BJ (cell line): ENCODE results near the gene MAP7. TPM values are rescaled to one million over a fixed set of nuclear protein-coding genes. Genes with fewer than 3 reads are reported as not detected.
"Not testable (repeated sequence)": the region's sequence is repeated elsewhere in the genome, so short reads cannot be mapped to it uniquely, and the experiment has no call there.

ENCODE experiments used
- CTCF ChIA-PET: fragments of 350-600 bp; formaldehyde crosslinking; extraction: SDS; loops from one replicate; lab custom pipeline; 2021; ENCODE audit warnings: antibody characterized with exemption, inconsistent platforms; lab: Yijun Ruan, JAX
- POLR2A ChIA-PET: fragments of 300-600 bp; sonication (Branson Sonifier 250); formaldehyde crosslinking; extraction: SDS; loops from one replicate; lab custom pipeline; 2021; ENCODE audit warnings: antibody characterized with exemption; lab: Charles Lee
- DNase-seq: peaks from one replicate; pipeline ENCODE4 v3.0.0-alpha.2; 2011; ENCODE audit warnings: low read depth
- H3K27me3 ChIP-seq: 2 replicates; pipeline ENCODE4 v1.6.0; 2011; ENCODE audit warnings: low read length; ENCODE audit not compliant: control insufficient read depth, insufficient read depth
- H3K36me3 ChIP-seq: 2 replicates; pipeline ENCODE4 v1.5.1; 2011; ENCODE audit warnings: low read length; ENCODE audit not compliant: control insufficient read depth, insufficient read depth
- H3K4me3 ChIP-seq: 2 replicates; pipeline ENCODE4 v1.5.1; 2011; ENCODE audit warnings: low read depth, mild to moderate bottlenecking, control low read depth, low read length
- CTCF ChIP-seq: IDR thresholded peaks from 2 replicates; pipeline ENCODE4 v1.5.1; 2011; ENCODE audit warnings: low read depth, mild to moderate bottlenecking, control low read depth, inconsistent platforms, low read length, moderate library complexity; ENCODE audit not compliant: insufficient read depth
- polyA plus RNA-seq: library from polyadenylated mRNA; depleted of rRNA; stranded (reverse); fragments of >200 nt; gene quantifications from 2 replicates; pipeline ENCODE4 v1.2.3, GENCODE V29; 2011

MAP7 gene
- polyA plus RNA-seq, 1 experiment: 0.45 TPM

GRCh38 chr6:136586295-136586694, 36.1 kb upstream of the MAP7 start:
- Histone ChIP-seq H3K4me3 (no peak overlapping the region), H3K27me3 (no peaks in the 10 kb centered on the region), H3K36me3 (no peaks in the 10 kb centered on the region)
- TF ChIP-seq CTCF: no peak
- ChIA-PET POLR2A (no interaction called here), CTCF (interaction anchor here (1.2 to 4.2 kb wide), 3 partner anchors 58 to 206 kb away, joined by 3 to 26 read pairs (median 17); partner anchors contain the start of gene MAP3K5)
- DNase-seq: no peak

DNA sequence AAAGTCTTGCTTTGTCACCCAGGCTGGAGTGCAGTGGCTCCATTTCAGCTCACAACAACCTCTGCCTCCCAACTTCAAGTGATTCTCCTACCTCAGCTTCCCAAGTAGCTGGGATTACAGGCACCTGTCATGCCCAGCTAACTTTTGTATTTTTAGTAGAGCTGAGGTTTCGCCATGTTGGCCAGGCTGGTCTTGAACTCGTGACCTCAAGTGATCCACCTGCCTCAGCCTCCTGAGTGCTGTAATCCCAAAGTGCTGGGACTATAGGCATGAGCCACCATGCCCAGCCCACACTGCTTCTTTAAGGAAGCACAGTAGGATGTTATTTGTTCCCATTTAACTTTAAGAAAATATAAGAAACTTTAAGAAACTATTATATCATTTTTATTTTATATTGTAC, 35.3 kb upstream of the MAP7 start:
- POLR2A ChIA-PET, DNase-seq, H3K27me3 ChIP-seq, H3K36me3 ChIP-seq, H3K4me3 ChIP-seq: not testable (repeated sequence)
- CTCF ChIA-PET: interaction anchor here (1.1 to 4.2 kb wide), 4 partner anchors 8 to 207 kb away, joined by 3 to 26 read pairs (median 10); partner anchors contain the start of gene MAP3K5

DNA sequence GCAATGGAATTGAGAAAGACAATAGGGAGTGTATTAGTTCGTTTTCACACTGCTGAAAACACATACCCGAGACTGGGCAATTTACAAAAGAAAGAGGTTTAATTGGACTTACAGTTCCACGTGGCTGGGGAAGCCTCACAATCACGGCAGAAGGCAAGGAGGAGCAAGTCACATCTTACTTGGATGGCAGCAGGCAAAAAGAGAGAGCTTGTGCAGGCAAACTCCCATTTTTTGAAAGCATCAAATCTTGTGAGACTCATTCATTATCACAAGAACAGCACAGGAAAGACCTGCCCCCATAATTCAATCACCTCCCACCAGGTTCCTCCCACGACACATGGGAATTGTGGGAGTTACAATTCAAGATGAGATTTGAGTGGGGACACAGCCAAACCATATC, 34.1 kb upstream of the MAP7 start:
- POLR2A ChIA-PET, H3K36me3 ChIP-seq, H3K4me3 ChIP-seq, DNase-seq, H3K27me3 ChIP-seq: not testable (repeated sequence)
- CTCF ChIA-PET: interaction anchor here (1.1 to 4.2 kb wide), 6 partner anchors 10 to 208 kb away, joined by 3 to 26 read pairs (median 4); partner anchors contain the start of gene MAP3K5

GRCh38 chr6:136582711-136583471, 32.7 kb upstream of the MAP7 start:
- ChIA-PET POLR2A (no interaction called here), CTCF (interaction anchor here (0.5 to 4.2 kb wide), 8 partner anchors 25 to 209 kb away, joined by 3 to 26 read pairs (median 3); partner anchors contain the start of gene MAP3K5)
- TF ChIP-seq CTCF: peak; percentile 49
- Histone ChIP-seq H3K36me3 (no peaks in the 10 kb centered on the region), H3K27me3 (no peaks in the 10 kb centered on the region), H3K4me3 (no peak overlapping the region)
- peak; percentile 83 for DNase-seq

GRCh38 chr6:136579800-136580199, 29.6 kb upstream of the MAP7 start:
- POLR2A ChIA-PET: no interaction called here

More at GRCh38 chr6:136579800-136580199, 29.6 kb upstream of the MAP7 start:
- H3K4me3 ChIP-seq: no peak overlapping the region
- H3K27me3 ChIP-seq: no peaks in the 10 kb centered on the region
- DNase-seq: no peak
- H3K36me3 ChIP-seq: no peaks in the 10 kb centered on the region
- TF ChIP-seq CTCF: no peak
- CTCF ChIA-PET: interaction anchor here (0.7 to 2.1 kb wide), 3 partner anchors 10 to 212 kb away, joined by 3 to 6 read pairs (median 6); partner anchors contain the start of gene MAP3K5
